Neural progenitor cell (in vitro differentiated cells): ENCODE data around the gene PAX6. TPM values are rescaled to one million over a fixed set of nuclear protein-coding genes. Genes with fewer than 3 reads are reported as not detected.

Experiments used
- DNase-seq: peaks from one replicate; pipeline ENCODE4 v3.0.0-alpha.2; 2016; ENCODE audit warnings: low spot score
- H2AFZ ChIP-seq: fragments of 200-600 bp; sonication (generic); replicated peaks from 2 replicates; pipeline ENCODE4 v1.6.1; 2016; ENCODE audit warnings: antibody characterized with exemption
- H3F3A ChIP-seq: fragments of 200-600 bp; sonication (generic); 2 replicates; pipeline ENCODE4 v1.6.1; 2016; ENCODE audit warnings: antibody characterized with exemption, low read depth
- H3K27ac ChIP-seq: fragments of 200-600 bp; sonication (generic); 2 replicates; pipeline ENCODE4 v1.5.1; 2016; ENCODE audit warnings: mild to moderate bottlenecking
- H3K27me3 ChIP-seq: fragments of 200-600 bp; sonication (generic); 2 replicates; pipeline ENCODE4 v1.6.1; 2016; ENCODE audit warnings: mild to moderate bottlenecking, moderate library complexity
- H3K36me3 ChIP-seq: fragments of 200-600 bp; sonication (generic); 2 replicates; pipeline ENCODE4 v1.5.1; 2016
- H3K4me1 ChIP-seq: fragments of 200-600 bp; sonication (generic); 2 replicates; pipeline ENCODE4 v1.6.1; 2016; ENCODE audit warnings: mixed run types
- H3K4me2 ChIP-seq: fragments of 200-600 bp; sonication (generic); 2 replicates; pipeline ENCODE4 v1.6.1; 2016
- H3K4me3 ChIP-seq: fragments of 200-600 bp; sonication (generic); 2 replicates; pipeline ENCODE4 v1.5.1; 2016
- H3K79me2 ChIP-seq: fragments of 200-600 bp; sonication (generic); 2 replicates; pipeline ENCODE4 v1.6.1; 2016; ENCODE audit warnings: low read depth
- H3K9ac ChIP-seq: fragments of 200-600 bp; sonication (generic); 2 replicates; pipeline ENCODE4 v1.6.1; 2016
- H3K9me3 ChIP-seq: fragments of 200-600 bp; sonication (generic); 2 replicates; pipeline ENCODE4 v1.5.1; 2016; ENCODE audit warnings: low read depth
- H4K20me1 ChIP-seq: fragments of 200-600 bp; sonication (generic); 2 replicates; pipeline ENCODE4 v1.6.1; 2016; ENCODE audit warnings: low read depth
- H3K27ac Mint-ChIP-seq: 3 replicates; pipeline ENCODE4 v1.8.0; 2021; ENCODE audit warnings: mixed read lengths
- H3K27me3 Mint-ChIP-seq: 2 replicates; pipeline ENCODE4 v1.8.0; 2022; ENCODE audit warnings: low read depth, mild to moderate bottlenecking, inconsistent platforms, moderate library complexity, mixed read lengths; ENCODE audit not compliant: insufficient read depth
- H3K36me3 Mint-ChIP-seq: 3 replicates; pipeline ENCODE4 v1.8.0; 2021; ENCODE audit warnings: mixed read lengths
- H3K4me1 Mint-ChIP-seq: 3 replicates; pipeline ENCODE4 v1.8.0; 2021; ENCODE audit warnings: mixed read lengths
- H3K4me3 Mint-ChIP-seq: 3 replicates; pipeline ENCODE4 v1.8.0; 2021; ENCODE audit warnings: mild to moderate bottlenecking, moderate library complexity, mixed read lengths
- H3K9me3 Mint-ChIP-seq: 3 replicates; pipeline ENCODE4 v1.8.0; 2020; ENCODE audit warnings: mixed read lengths
- CTCF ChIP-seq: fragments of 200-600 bp; sonication (generic); IDR thresholded peaks from 2 replicates; pipeline ENCODE4 v1.5.1; 2017; ENCODE audit warnings: antibody characterized with exemption, mild to moderate bottlenecking
- EZH2 ChIP-seq: fragments of 200-600 bp; sonication (generic); IDR thresholded peaks from 2 replicates; pipeline ENCODE4 v1.6.1; 2017; ENCODE audit warnings: antibody characterized with exemption, mild to moderate bottlenecking, moderate library complexity
- EZH2phosphoT487 ChIP-seq: fragments of 200-600 bp; sonication (generic); IDR thresholded peaks from 2 replicates; pipeline ENCODE4 v1.6.1; 2017; ENCODE audit warnings: antibody characterized with exemption
- total RNA-seq: library from RNA; depleted of rRNA; stranded (reverse); fragments of >200 nt; gene quantifications from 2 replicates; pipeline ENCODE4 v1.2.3, GENCODE V29; 2015; ENCODE audit warnings: low replicate concordance

Gene PAX6
- total RNA-seq, 1 donor from 2014 or later, result 215 TPM

DNA sequence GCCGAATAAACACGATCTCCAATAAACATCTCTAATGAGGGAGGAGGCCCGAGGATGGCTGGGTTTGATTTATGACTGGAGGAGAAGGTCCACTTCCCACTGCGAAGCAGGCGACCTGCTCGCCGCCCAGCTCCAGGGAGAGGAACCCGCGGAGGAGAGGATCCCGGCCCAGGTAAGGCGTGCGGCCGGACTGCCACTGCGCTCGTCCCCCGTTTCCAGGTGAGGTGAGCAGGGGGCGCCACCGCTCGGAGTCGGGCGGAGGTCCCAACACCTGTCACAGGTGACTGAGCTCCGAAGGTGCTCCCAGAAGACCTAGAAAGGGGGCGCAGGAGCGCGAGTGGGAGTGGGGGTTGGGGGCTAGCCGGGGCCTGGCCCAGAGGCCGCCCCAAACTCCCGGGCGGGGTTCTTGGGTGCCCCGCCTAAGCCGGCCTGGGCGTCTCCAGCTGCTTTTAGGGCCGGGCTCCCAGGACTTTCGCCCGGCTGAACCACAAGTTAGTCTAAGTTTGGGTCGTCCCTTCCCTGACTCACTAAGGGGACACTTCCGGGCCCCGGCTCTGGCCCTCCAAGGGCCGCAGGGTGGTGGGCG, 5.4 kb upstream of the PAX6 start:
- H3K27me3 Mint-ChIP-seq, result peaks cover 70% of the 10 kb centered on the region
- H3K9me3 Mint-ChIP-seq, result no peaks in the 10 kb centered on the region
- Histone ChIP-seq H3K4me2 (peak overlapping the region; percentile 98), H3K36me3 (no peaks in the 10 kb centered on the region), H3K9ac (no peak overlapping the region), H3K4me3 (peak overlapping the region; percentile 91), H4K20me1 (peaks cover 34% of the 10 kb centered on the region), H3K9me3 (no peaks in the 10 kb centered on the region), H3K27me3 (peaks cover 92% of the 10 kb centered on the region), H3K27ac (no peak overlapping the region), H3K4me1 (peaks cover 75% of the 10 kb centered on the region), H3F3A (peaks cover 92% of the 10 kb centered on the region), H2AFZ (peak overlapping the region; percentile 27), H3K79me2 (no peaks in the 10 kb centered on the region)
- peaks cover 42% of the 10 kb centered on the region for H3K4me1 Mint-ChIP-seq
- H3K4me3 Mint-ChIP-seq, result peak overlapping the region; percentile 97
- peak; percentile 39 for DNase-seq
- TF ChIP-seq EZH2 (peak; percentile 50), EZH2phosphoT487 (peak; percentile 79), CTCF (no peak)
- H3K36me3 Mint-ChIP-seq, result peaks cover 2% of the 10 kb centered on the region
- H3K27ac Mint-ChIP-seq, result peak overlapping the region; percentile 86

DNA sequence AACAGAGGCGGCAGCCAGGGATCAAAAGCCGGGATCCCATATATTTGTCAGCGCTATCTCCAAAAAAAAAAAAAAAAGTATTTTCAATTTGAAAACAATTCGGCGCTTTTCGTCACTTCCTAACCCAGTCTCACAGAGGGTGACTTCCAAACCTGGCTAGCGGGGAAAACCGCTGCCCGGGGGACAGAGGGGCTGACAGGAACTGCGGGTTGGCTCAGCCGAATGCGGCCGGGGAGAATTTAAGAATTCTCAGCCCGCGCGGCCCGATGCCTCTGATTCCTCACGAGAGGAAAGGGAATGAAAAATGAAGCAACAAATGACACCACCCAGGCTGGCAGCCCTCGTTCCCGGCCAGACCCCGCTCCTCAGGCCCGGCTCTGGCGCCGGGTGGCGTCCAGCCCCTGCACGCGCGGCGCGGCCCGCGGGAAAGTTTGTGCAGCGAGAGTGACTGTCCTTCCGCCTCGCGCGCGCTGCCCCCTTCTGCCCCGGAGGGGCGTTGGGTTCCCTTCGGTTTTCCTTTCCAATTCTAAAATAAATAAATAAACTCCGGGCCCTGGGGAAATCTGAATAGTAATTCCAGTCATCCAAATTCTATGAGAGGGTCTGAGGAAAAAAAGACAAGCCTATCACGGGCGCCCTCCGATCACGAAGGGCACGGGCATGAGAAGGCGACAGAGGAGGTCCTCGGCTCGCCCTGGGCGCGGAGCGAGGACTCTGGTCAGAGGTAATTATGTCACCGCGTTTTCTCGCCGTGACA, 4.8 kb upstream of the PAX6 start:
- peaks cover 64% of the 10 kb centered on the region for H3K27me3 Mint-ChIP-seq
- Histone ChIP-seq H3K9ac (no peak overlapping the region), H2AFZ (no peak overlapping the region), H3K4me1 (peaks cover 69% of the 10 kb centered on the region), H3F3A (peaks cover 92% of the 10 kb centered on the region), H3K4me3 (peak overlapping the region; percentile 91), H3K36me3 (no peaks in the 10 kb centered on the region), H3K9me3 (no peaks in the 10 kb centered on the region), H3K27me3 (peaks cover 85% of the 10 kb centered on the region), H4K20me1 (peaks cover 32% of the 10 kb centered on the region), H3K27ac (no peak overlapping the region), H3K79me2 (peaks cover under 1% of the 10 kb centered on the region), H3K4me2 (peak overlapping the region; percentile 98)
- peak overlapping the region; percentile 97 for H3K4me3 Mint-ChIP-seq
- peaks cover under 1% of the 10 kb centered on the region for H3K9me3 Mint-ChIP-seq
- DNase-seq, result peak; percentile 57
- TF ChIP-seq EZH2phosphoT487, result peak; percentile 60
- TF ChIP-seq CTCF, result no peak
- TF ChIP-seq EZH2, result peak; percentile 88
- H3K27ac Mint-ChIP-seq, result peak overlapping the region; percentile 86
- H3K4me1 Mint-ChIP-seq, result peaks cover 36% of the 10 kb centered on the region
- peaks cover 5% of the 10 kb centered on the region for H3K36me3 Mint-ChIP-seq

- H3K36me3 ChIP-seq, result no peaks in the 10 kb centered on the region
- Mint-ChIP-seq H3K9me3 (peaks cover 7% of the 10 kb centered on the region), H3K36me3 (peaks cover 13% of the 10 kb centered on the region), H3K4me3 (peak overlapping the region; percentile 97), H3K4me1 (peaks cover 37% of the 10 kb centered on the region), H3K27ac (peak overlapping the region; percentile 53), H3K27me3 (peaks cover 57% of the 10 kb centered on the region)
- H3K9ac ChIP-seq, result no peak overlapping the region
- H3K4me3 ChIP-seq, result peak overlapping the region; percentile 91
- TF ChIP-seq EZH2phosphoT487 (no peak), CTCF (no peak), EZH2 (no peak)
- no peaks in the 10 kb centered on the region for H3K9me3 ChIP-seq
- peaks cover 17% of the 10 kb centered on the region for H3K79me2 ChIP-seq
- H4K20me1 ChIP-seq, result peaks cover 43% of the 10 kb centered on the region
- peak overlapping the region; percentile 98 for H3K4me2 ChIP-seq
- H3K27ac ChIP-seq, result no peak overlapping the region
- H3F3A ChIP-seq, result peaks cover 92% of the 10 kb centered on the region
- H3K27me3 ChIP-seq, result peaks cover 79% of the 10 kb centered on the region
- DNase-seq, result peak; percentile 60
- peaks cover 55% of the 10 kb centered on the region for H3K4me1 ChIP-seq
- peak overlapping the region; percentile 51 for H2AFZ ChIP-seq
These were observed 3.2 kb upstream of the PAX6 start for GRCh38 chr11:31814176-31814868.
